ENCODE data around the gene TBC1D3.
"Not testable (repeated sequence)": the region's sequence is repeated elsewhere in the genome, so short reads cannot be mapped to it uniquely, and the experiment has no call there.

The TBC1D3 gene

GRCh38 chr17:38192455-38192854 lies at the start of gene TBC1D3:
Gene TBC1D3, minus strand, starts transcription at chr17:38192555. Its CDS starts 1,526 bp downstream, at chr17:38191029.
- not testable (repeated sequence) for TF ChIP-seq RAD21 (IDR thresholded peaks at IDR 0.05; ENCODE audit: low read depth); ZBTB7A (IDR thresholded peaks at IDR 0.05; ENCODE audit: low read depth); EGR1 (IDR thresholded peaks at IDR 0.05)

Data from Ishikawa (cell line).